H1 (cell line): ENCODE data around the gene CROCC2. TPM values are rescaled to one million over a fixed set of nuclear protein-coding genes. Genes with fewer than 3 reads are reported as not detected.
A peak's percentile ranks its signal among the peaks of the same experiment; 100 is the strongest.

Source experiments
- CTCF ChIA-PET: fragments of 300-600 bp; sonication (Branson Sonifier 250); formaldehyde crosslinking; loops from one replicate; lab custom pipeline; 2021; ENCODE audit not compliant: partially characterized antibody; lab: Charles Lee
- POLR2A ChIA-PET: fragments of 300-600 bp; sonication (Branson Sonifier 250); formaldehyde crosslinking; loops from one replicate; lab custom pipeline; 2021; ENCODE audit warnings: inconsistent platforms; ENCODE audit not compliant: partially characterized antibody; lab: Charles Lee
- DNase-seq, 2 experiments: peaks; one replicate each; pipeline versions ENCODE4 v3.0.0 to v3.0.0-alpha.2; 2010 to 2022; ENCODE audit warnings: low spot score in 2 of 2, low read depth in 1 of 2, mixed read lengths in 1 of 2
- FAIRE-seq: peaks from 2 replicates; lab custom pipeline; 2011; peaks lifted over from hg19 to GRCh38; lab: Jason Lieb, UNC
- H2AFZ ChIP-seq: 2 replicates; pipeline ENCODE4 v1.8.1; 2012; ENCODE audit warnings: low read length, inconsistent platforms
- H2AK5ac ChIP-seq: 2 replicates; pipeline ENCODE4 v1.6.1; 2013; ENCODE audit warnings: low read depth, low read length
- H2BK120ac ChIP-seq: replicated peaks from 2 replicates; pipeline ENCODE3; 2013; ENCODE audit warnings: low read depth, low read length, inconsistent platforms
- H2BK12ac ChIP-seq: 2 replicates; pipeline ENCODE4 v1.6.1; 2013; ENCODE audit warnings: low read depth, low read length
- H2BK15ac ChIP-seq: 2 replicates; pipeline ENCODE4 v1.6.1; 2013; ENCODE audit warnings: low read length
- H2BK20ac ChIP-seq: 2 replicates; pipeline ENCODE4 v1.6.1; 2013; ENCODE audit warnings: low read length
- H2BK5ac ChIP-seq: 2 replicates; pipeline ENCODE4 v1.6.1; 2013; ENCODE audit warnings: low read depth, low read length
- H3K14ac ChIP-seq: 2 replicates; pipeline ENCODE4 v1.6.1; 2013; ENCODE audit warnings: inconsistent platforms; ENCODE audit not compliant: insufficient read length
- H3K18ac ChIP-seq: 2 replicates; pipeline ENCODE4 v1.6.1; 2013; ENCODE audit warnings: low read length; ENCODE audit errors: extremely low read depth
- H3K23ac ChIP-seq: 2 replicates; pipeline ENCODE4 v1.6.1; 2013; ENCODE audit warnings: inconsistent platforms; ENCODE audit not compliant: insufficient read length
- H3K23me2 ChIP-seq: 2 replicates; pipeline ENCODE4 v1.6.1; 2013; ENCODE audit warnings: low read depth, low read length
- H3K27ac ChIP-seq: 2 replicates; pipeline ENCODE4 v1.6.1; 2011; ENCODE audit warnings: low read depth, low read length, inconsistent platforms
- H3K27me3 ChIP-seq, 4 experiments: replicated peaks in 1 of 4; 1 replicate in 1 of 4; 2 replicates in 3 of 4; pipeline versions ENCODE4 v1.6.1 to v1.8.1; 2011 to 2013; ENCODE audit warnings: low read length in 3 of 4, mild to moderate bottlenecking in 3 of 4, inconsistent platforms in 2 of 4, mixed read lengths in 2 of 4, moderate library complexity in 1 of 4; ENCODE audit not compliant: control insufficient read depth in 3 of 4, insufficient read depth in 3 of 4; ENCODE audit errors: extremely low read depth in 1 of 4
- H3K36me3 ChIP-seq, 4 experiments: 2 replicates each; pipeline versions ENCODE4 v1.6.1 to v1.8.1; 2011 to 2013; ENCODE audit warnings: mild to moderate bottlenecking in 4 of 4, low read length in 3 of 4, moderate library complexity in 2 of 4, control low read depth in 1 of 4, inconsistent platforms in 1 of 4; ENCODE audit not compliant: insufficient read depth in 4 of 4, control insufficient read depth in 2 of 4
- H3K4ac ChIP-seq: replicated peaks from 2 replicates; pipeline ENCODE3; 2013; ENCODE audit warnings: low read length, low read depth, mixed read lengths, inconsistent platforms; ENCODE audit not compliant: insufficient read length
- H3K4me1 ChIP-seq, 4 experiments: replicated peaks in 1 of 4; 1 replicate in 1 of 4; 2 replicates in 3 of 4; pipeline versions ENCODE4 v1.6.1 to v1.8.1; 2011 to 2013; ENCODE audit warnings: low read length in 3 of 4, inconsistent platforms in 2 of 4, mixed read lengths in 1 of 4; ENCODE audit not compliant: insufficient read depth in 4 of 4, control insufficient read depth in 3 of 4
- H3K4me2 ChIP-seq, 2 experiments: 2 replicates each; pipeline versions ENCODE4 v1.6.1 to v1.8.1; 2011 to 2013; ENCODE audit warnings: low read depth in 2 of 2, low read length in 2 of 2, control low read depth in 1 of 2, inconsistent platforms in 1 of 2, mild to moderate bottlenecking in 1 of 2; ENCODE audit not compliant: insufficient read depth in 1 of 2
- H3K4me3 ChIP-seq, 4 experiments: fragments of 200-600, 300-600 bp in 1 of 4; sonication (generic), shearing (Covaris generic), sonication (Bioruptor Twin) in 1 of 4; 2 replicates each; pipeline versions ENCODE4 v1.5.1 to v1.8.1; 2011 to 2016; ENCODE audit warnings: low read length in 4 of 4, low read depth in 3 of 4, control low read depth in 2 of 4, inconsistent platforms in 2 of 4, mild to moderate bottlenecking in 2 of 4, mixed read lengths in 1 of 4, moderate library complexity in 1 of 4; ENCODE audit not compliant: insufficient read depth in 2 of 4; ENCODE audit errors: extremely low read depth in 1 of 4
- H3K56ac ChIP-seq: replicated peaks from 2 replicates; pipeline ENCODE3; 2013; ENCODE audit warnings: low read depth, mild to moderate bottlenecking, mixed read lengths, low read length, inconsistent platforms; ENCODE audit not compliant: insufficient read length
- H3K79me1 ChIP-seq: 2 replicates; pipeline ENCODE4 v1.6.1; 2013; ENCODE audit warnings: low read depth, low read length, control low read depth
- H3K79me2 ChIP-seq, 2 experiments: 2 replicates each; pipeline versions ENCODE4 v1.6.1 to v1.8.1; 2012 to 2013; ENCODE audit warnings: low read length in 2 of 2, mild to moderate bottlenecking in 2 of 2, inconsistent platforms in 1 of 2; ENCODE audit not compliant: insufficient read depth in 2 of 2, control insufficient read depth in 1 of 2
- H3K9ac ChIP-seq, 4 experiments: replicated peaks in 1 of 4; 1 replicate in 1 of 4; 2 replicates in 3 of 4; pipeline versions ENCODE4 v1.6.1 to v1.8.1; 2011 to 2013; ENCODE audit warnings: low read depth in 3 of 4, low read length in 3 of 4, control low read depth in 2 of 4, mild to moderate bottlenecking in 2 of 4, moderate library complexity in 2 of 4, inconsistent platforms in 1 of 4; ENCODE audit errors: extremely low read depth in 1 of 4
- H3K9me3 ChIP-seq, 2 experiments: 2 replicates each; pipeline versions ENCODE4 v1.6.1 to v1.8.1; 2012 to 2013; ENCODE audit warnings: mild to moderate bottlenecking in 2 of 2, moderate library complexity in 2 of 2, control low read depth in 1 of 2, inconsistent platforms in 1 of 2, low read depth in 1 of 2, low read length in 1 of 2, mixed read lengths in 1 of 2; ENCODE audit not compliant: insufficient read depth in 2 of 2
- H4K20me1 ChIP-seq, 2 experiments: replicated peaks in 1 of 2; 2 replicates each; pipeline versions ENCODE3 to v1.8.1; 2011 to 2013; ENCODE audit warnings: inconsistent platforms in 2 of 2, low read length in 2 of 2, mild to moderate bottlenecking in 1 of 2; ENCODE audit not compliant: insufficient read depth in 2 of 2, control insufficient read depth in 1 of 2
- H4K5ac ChIP-seq: 2 replicates; pipeline ENCODE4 v1.6.1; 2013; ENCODE audit warnings: low read length, low read depth, mixed read lengths, inconsistent platforms; ENCODE audit not compliant: insufficient read length
- H4K8ac ChIP-seq: 2 replicates; pipeline ENCODE4 v1.8.0; 2013; ENCODE audit warnings: mild to moderate bottlenecking, moderate library complexity, low read length, inconsistent platforms; ENCODE audit not compliant: insufficient read depth; ENCODE audit errors: extremely low read depth
- H4K91ac ChIP-seq: replicated peaks from 2 replicates; pipeline ENCODE3; 2013; ENCODE audit warnings: low read length, mixed read lengths, inconsistent platforms; ENCODE audit not compliant: insufficient read length
- ATF2 ChIP-seq: IDR thresholded peaks from 2 replicates; pipeline ENCODE4 v1.6.1; 2012; ENCODE audit warnings: low read length, inconsistent platforms
- BRCA1 ChIP-seq: IDR thresholded peaks from 2 replicates; pipeline ENCODE4 v1.6.1; 2012; ENCODE audit warnings: low read depth, low read length, improper control_type of control experiment
- CREB1 ChIP-seq: IDR thresholded peaks from 2 replicates; pipeline ENCODE4 v1.6.1; 2012; ENCODE audit warnings: inconsistent platforms
- EGR1 ChIP-seq: IDR thresholded peaks from 2 replicates; pipeline ENCODE4 v1.6.1; 2011; ENCODE audit warnings: low read depth, low read length, borderline replicate concordance
- KDM4A ChIP-seq: IDR thresholded peaks from one replicate; pipeline ENCODE4 v1.7.1; 2012; ENCODE audit warnings: low read depth, mild to moderate bottlenecking, moderate library complexity, low read length, inconsistent platforms; ENCODE audit not compliant: severe bottlenecking
- RBBP5 ChIP-seq: IDR thresholded peaks from 2 replicates; pipeline ENCODE4 v1.7.1; 2012; ENCODE audit warnings: low read depth, mild to moderate bottlenecking, inconsistent platforms, low read length, moderate library complexity, borderline replicate concordance
- RFX5 ChIP-seq: IDR thresholded peaks from 2 replicates; pipeline ENCODE4 v1.6.1; 2011; ENCODE audit warnings: low read depth, low read length, improper control_type of control experiment, borderline replicate concordance
- RXRA ChIP-seq: IDR thresholded peaks from 2 replicates; pipeline ENCODE4 v1.6.1; 2011; ENCODE audit warnings: low read depth, mild to moderate bottlenecking, low read length, moderate library complexity; ENCODE audit not compliant: insufficient read depth
- SIN3A ChIP-seq, 2 experiments: IDR thresholded peaks in 1 of 2; conservative IDR thresholded peaks in 1 of 2; 2 replicates each; pipeline ENCODE4 v1.6.1; 2011 to 2012; ENCODE audit warnings: low read length in 2 of 2, improper control_type of control experiment in 1 of 2, low read depth in 1 of 2, mild to moderate bottlenecking in 1 of 2
- SP2 ChIP-seq: IDR thresholded peaks from 2 replicates; pipeline ENCODE4 v1.6.1; 2012; ENCODE audit warnings: mild to moderate bottlenecking, low read length, inconsistent platforms
- WGBS, 2 experiments: shearing (Covaris generic) in 1 of 2; methylation state at CpG; one replicate each; pipeline versions ENCODE4 v1.1.6 to v1.1.7; 2013 to 2015; ENCODE audit warnings: low lambda C conversion rate in 2 of 2, mixed read lengths in 2 of 2, inconsistent platforms in 1 of 2, low coverage in 1 of 2, missing lambda C conversion rate in 1 of 2; ENCODE audit not compliant: insufficient replicate concordance in 2 of 2, insufficient coverage in 1 of 2, insufficient read length in 1 of 2; ENCODE audit errors: extremely low coverage in 1 of 2, missing lambda C conversion rate in 1 of 2; 5-methylcytosine and 5-hydroxymethylcytosine counted together
- polyA plus RNA-seq, 7 experiments: library from polyadenylated mRNA; depleted of rRNA in 3 of 7; stranded (reverse) in 5 of 7; unstranded in 2 of 7; fragments of >200 nt in 5 of 7; fragments of 200-250 nt in 2 of 7; gene quantifications; 1 replicate in 5 of 7; 2 replicates in 1 of 7; 4 replicates in 1 of 7; pipeline versions ENCODE4 v1.2.1 to v1.2.3, GENCODE V29; 2011 to 2013; ENCODE audit warnings: missing spikeins in 2 of 7, mixed read lengths in 2 of 7
- total RNA-seq: library from RNA; stranded (reverse); fragmentation: NEBNext Ultra II Directional; extraction: Animal tissue kit (Norgen Biotek cat#: 25700); gene quantifications from 2 replicates; pipeline ENCODE4 v1.2.1, GENCODE V29; 2021

Gene CROCC2
- total and polyA plus RNA-seq, 2 of the 8 experiments (the other 6 are each of a cell fraction or from before 2014, with no cell fraction given): not detected

- no peaks in the 10 kb centered on the region for H3K23me2 ChIP-seq
- H4K91ac ChIP-seq: peak within 1 kb of the TSS; percentile 30
- peak within 1 kb of the TSS; percentile 26; the same call in 1 of the 2 replicates for H2BK5ac ChIP-seq
- no peak within 1 kb of the TSS for H2BK15ac ChIP-seq
- no peak within 1 kb of the TSS for H2BK20ac ChIP-seq
- H3K18ac ChIP-seq: no peak within 1 kb of the TSS
- DNase-seq (peak in 1 of 2 experiments; percentile 23), FAIRE-seq (no peak)
- H2AFZ ChIP-seq: no peak within 1 kb of the TSS
- H2AK5ac ChIP-seq: peak within 1 kb of the TSS; percentile 78; the same call in 1 of the 2 replicates
- H3K14ac ChIP-seq: no peak within 1 kb of the TSS
- H3K79me1 ChIP-seq: no peaks in the 10 kb centered on the region
- no peak within 1 kb of the TSS for H3K4me2 ChIP-seq
- H2BK120ac ChIP-seq: no peak within 1 kb of the TSS
- H4K8ac ChIP-seq: 0 out of 2 replicates have a peak within 1 kb of the TSS, but pooled peaks have one; percentile 25
- H4K5ac ChIP-seq: no peak within 1 kb of the TSS
- H3K23ac ChIP-seq: no peak within 1 kb of the TSS
- H3K4me1 ChIP-seq: 0 out of 7 replicates have a peak, but pooled peaks cover 0 to 2% (median 0%) of the 10 kb centered on the region in 4 experiments
- WGBS, 2 experiments: 80% methylated on average over 24 of the region's 24 CpGs; no CpG with 5 or more reads in 1 of the 2 experiments
- H2BK12ac ChIP-seq: peak within 1 kb of the TSS; percentile 50; the same call in 1 of the 2 replicates
- no peak within 1 kb of the TSS for H3K4ac ChIP-seq
- H3K9me3 ChIP-seq: no peaks in the 10 kb centered on the region; a peak in 1 of 4 replicates
- H3K9ac ChIP-seq: no peak within 1 kb of the TSS; a peak in 1 of 7 replicates
- CTCF ChIA-PET: interaction anchor here (1.1 to 2.0 kb wide), 2 partner anchors 18 to 38 kb away, joined by 6 read pairs; no protein-coding TSS in a partner anchor
- POLR2A ChIA-PET: no interaction called here
- H3K4me3 ChIP-seq: no peak within 1 kb of the TSS
- no peak within 1 kb of the TSS for H3K56ac ChIP-seq
- peaks cover 0 to 2% of the 10 kb centered on the region in 2 experiments for H4K20me1 ChIP-seq
- no peaks in the 10 kb centered on the region for H3K79me2 ChIP-seq
- H3K36me3 ChIP-seq: no peaks in the 10 kb centered on the region
- H3K27me3 ChIP-seq: no peaks in the 10 kb centered on the region
- H3K27ac ChIP-seq: no peak within 1 kb of the TSS
- no peak for TF ChIP-seq SP2
- no peak for TF ChIP-seq EGR1
- TF ChIP-seq KDM4A: no peak
- no peak for TF ChIP-seq RXRA
- TF ChIP-seq ATF2: no peak
- no peak for TF ChIP-seq BRCA1
- TF ChIP-seq RBBP5: no peak
- TF ChIP-seq RFX5: no peak
- TF ChIP-seq CREB1: no peak
- TF ChIP-seq SIN3A (conservative IDR thresholded peaks at IDR 0.05 in 1 of 2, IDR thresholded peaks at IDR 0.05 in 1 of 2; ENCODE audit: low read depth in 1 of 2, low read length in 2 of 2): no peak
Observed at GRCh38 chr2:240895656-240896388, 10.3 kb upstream of the CROCC2 start, which contains the start of gene MAB21L4. Gene MAB21L4 (minus strand): TSS chr2:240896156. CDS start chr2:240895997, 159 bp downstream.
